K562 (cell line): ENCODE data around the gene AP2M1. TPM values are rescaled to one million over a fixed set of nuclear protein-coding genes. Genes with fewer than 3 reads are reported as not detected.

Source experiments
- ATAC-seq: fragments of 200-7000 bp; cut with Tn5 transposase; 3 replicates; pipeline ENCODE4 v1.9.1; 2020; ENCODE audit warnings: moderate library complexity
- BruUV-seq: library from RNA; stranded (reverse); fragments of 400-500 nt; replicated peaks from 2 replicates; lab custom pipeline; 2021; lab: Mats Ljungman, UMichigan
- CTCF ChIA-PET: fragments of 300-600 bp; formaldehyde crosslinking; extraction: SDS; loops from one replicate; lab custom pipeline; 2021; ENCODE audit warnings: low intra/inter-chr PET ratio; lab: Yijun Ruan, JAX
- POLR2A ChIA-PET: fragments of 300-600, 350-650 bp; sonication (Branson Sonifier 250); formaldehyde crosslinking; extraction: SDS; loops from one replicate; lab custom pipeline; 2021; ENCODE audit warnings: antibody characterized with exemption, inconsistent platforms; lab: Yijun Ruan, JAX
- DNase-seq, 4 experiments: peaks; one replicate each; pipeline versions ENCODE4 v3.0.0 to v3.0.0-alpha.2; 2011 to 2018; ENCODE audit warnings: low spot score in 3 of 4, mixed read lengths in 3 of 4; ENCODE audit errors: extremely low read depth in 1 of 4
- FAIRE-seq: peaks from 2 replicates; lab custom pipeline; 2011; peaks lifted over from hg19 to GRCh38; lab: Jason Lieb, UNC
- H2AFZ ChIP-seq: 2 replicates; pipeline ENCODE4 v1.6.0; 2011; ENCODE audit warnings: low read depth, low read length, control low read depth, inconsistent platforms
- H3K27ac ChIP-seq: fragments of 200-600 bp; 3 replicates; pipeline ENCODE4 v1.8.0; 2011; ENCODE audit warnings: low read depth, mild to moderate bottlenecking, control low read depth, inconsistent platforms, low read length, moderate library complexity, mixed read lengths; ENCODE audit errors: extremely low read depth
- H3K27me3 ChIP-seq, 2 experiments: fragments of 300-600 bp in 1 of 2; 2 replicates in 1 of 2; 3 replicates in 1 of 2; pipeline versions ENCODE4 v1.6.0 to v1.8.0; 2011; ENCODE audit warnings: inconsistent platforms in 2 of 2, low read length in 2 of 2, mild to moderate bottlenecking in 1 of 2, mixed read lengths in 1 of 2, moderate library complexity in 1 of 2; ENCODE audit not compliant: control insufficient read depth in 2 of 2, insufficient read depth in 2 of 2
- H3K36me3 ChIP-seq: fragments of 300-600 bp; 3 replicates; pipeline ENCODE4 v1.8.0; 2011; ENCODE audit warnings: mild to moderate bottlenecking, low read length, inconsistent platforms; ENCODE audit not compliant: control insufficient read depth, insufficient read depth
- H3K4me1 ChIP-seq, 2 experiments: fragments of 200-600 bp in 1 of 2; replicated peaks in 1 of 2; 2 replicates in 1 of 2; 3 replicates in 1 of 2; pipeline versions ENCODE4 v1.5.1 to v1.8.0; 2011; ENCODE audit warnings: inconsistent platforms in 2 of 2, low read length in 2 of 2, mild to moderate bottlenecking in 1 of 2, mixed read lengths in 1 of 2, moderate library complexity in 1 of 2; ENCODE audit not compliant: control insufficient read depth in 2 of 2, insufficient read depth in 2 of 2
- H3K4me2 ChIP-seq: 2 replicates; pipeline ENCODE4 v1.6.1; 2011; ENCODE audit warnings: low read length, control low read depth, inconsistent platforms, mixed read lengths; ENCODE audit not compliant: insufficient read depth
- H3K4me3 ChIP-seq: fragments of 200-600 bp; sonication (generic), shearing (Covaris generic); 2 replicates; pipeline ENCODE4 v1.5.1; 2016; ENCODE audit warnings: control low read depth, inconsistent platforms
- H3K79me2 ChIP-seq: fragments of 200-600 bp; 3 replicates; pipeline ENCODE4 v1.8.0; 2011; ENCODE audit warnings: low read length, inconsistent platforms; ENCODE audit not compliant: control insufficient read depth, insufficient read depth
- H3K9ac ChIP-seq, 2 experiments: 2 replicates each; pipeline versions ENCODE4 v1.6.0 to v1.6.1; 2011; ENCODE audit warnings: low read depth in 2 of 2, low read length in 2 of 2, control low read depth in 1 of 2, inconsistent platforms in 1 of 2, mild to moderate bottlenecking in 1 of 2, mixed read lengths in 1 of 2; ENCODE audit not compliant: insufficient read depth in 1 of 2
- H3K9me1 ChIP-seq: one replicate; pipeline ENCODE4 v1.6.0; 2011; ENCODE audit warnings: inconsistent platforms, mild to moderate bottlenecking, low read length, moderate library complexity; ENCODE audit not compliant: control insufficient read depth, insufficient read depth
- H3K9me3 ChIP-seq: replicated peaks from 2 replicates; pipeline ENCODE4 v1.5.1; 2011; ENCODE audit warnings: low read depth, low read length, inconsistent platforms; ENCODE audit not compliant: control insufficient read depth, insufficient read depth
- H4K20me1 ChIP-seq: replicated peaks from 2 replicates; pipeline ENCODE4 v1.6.1; 2011; ENCODE audit warnings: low read length, inconsistent platforms, mixed read lengths; ENCODE audit not compliant: control insufficient read depth, insufficient read depth
- BRCA1 ChIP-seq, 2 experiments: fragments of 450-650 bp in 1 of 2; sonication (generic) in 1 of 2; formaldehyde crosslinking in 1 of 2; IDR thresholded peaks; 2 replicates each; pipeline versions ENCODE4 v1.5.0 to v1.6.1; 2017 to 2020; ENCODE audit warnings: mild to moderate bottlenecking in 1 of 2, missing genetic modification reagents in 1 of 2
- CCNT2 ChIP-seq: IDR thresholded peaks from 2 replicates; pipeline ENCODE4 v1.6.1; 2011; ENCODE audit warnings: borderline replicate concordance, low read depth, mild to moderate bottlenecking, moderate library complexity, mixed read lengths, low read length; ENCODE audit not compliant: insufficient read length; ENCODE audit errors: extremely low read depth
- ERF ChIP-seq: fragments of 450-650 bp; formaldehyde crosslinking; IDR thresholded peaks from 2 replicates; pipeline ENCODE4 v1.4.0; 2020; ENCODE audit warnings: mild to moderate bottlenecking, mixed read lengths
- NFE2L1 ChIP-seq: fragments of 450-650 bp; IDR thresholded peaks from 2 replicates; pipeline ENCODE4 v1.6.1; 2016; ENCODE audit warnings: missing genetic modification characterization, low read depth, mild to moderate bottlenecking, missing compliant biosample characterization, moderate library complexity, borderline replicate concordance
- PHF20 ChIP-seq: fragments of 450-650 bp; IDR thresholded peaks from 2 replicates; pipeline ENCODE4 v1.6.1; 2018; ENCODE audit not compliant: partially characterized antibody
- PRPF4 ChIP-seq: fragments of 200-400 bp; formaldehyde crosslinking; IDR thresholded peaks from one replicate; pipeline ENCODE4 v1.6.1; 2017; ENCODE audit warnings: low read length, low read depth, mild to moderate bottlenecking; ENCODE audit not compliant: insufficient read depth, poor library complexity, severe bottlenecking
- RB1 ChIP-seq: fragments of 450-650 bp; IDR thresholded peaks from 2 replicates; pipeline ENCODE4 v1.6.1; 2017; ENCODE audit warnings: low read depth, mild to moderate bottlenecking
- SMAD3 ChIP-seq: fragments of 450-650 bp; formaldehyde crosslinking; conservative IDR thresholded peaks from 2 replicates; pipeline ENCODE4 v1.4.0; 2020; ENCODE audit warnings: mild to moderate bottlenecking
- SMARCE1 ChIP-seq: fragments of 450-650 bp; IDR thresholded peaks from 2 replicates; pipeline ENCODE4 v1.7.1; 2016; ENCODE audit warnings: mild to moderate bottlenecking
- ZNF146 ChIP-seq: IDR thresholded peaks from one replicate; pipeline ENCODE4 v1.6.1; 2018; ENCODE audit warnings: missing compliant biosample characterization; ENCODE audit not compliant: unreplicated experiment
- ZNF175 ChIP-seq: fragments of 200-800 bp; sonication (Bioruptor generic); IDR thresholded peaks from 2 replicates; pipeline ENCODE4 v1.6.1; 2016; ENCODE audit warnings: low read depth, mild to moderate bottlenecking, missing genetic modification characterization, missing compliant biosample characterization
- ZNF584 ChIP-seq: fragments of 200-800 bp; sonication (Bioruptor generic); IDR thresholded peaks from 2 replicates; pipeline ENCODE4 v1.6.1; 2016; ENCODE audit warnings: low read depth, mild to moderate bottlenecking, missing genetic modification characterization, missing compliant biosample characterization
- WGBS: fragments of 100-300 bp; shearing (Covaris generic); methylation state at CpG from one replicate; pipeline ENCODE4 v1.1.6; 2016; ENCODE audit warnings: low coverage, mixed read lengths; ENCODE audit not compliant: insufficient coverage; ENCODE audit errors: missing lambda C conversion rate; 5-methylcytosine and 5-hydroxymethylcytosine counted together
- in situ Hi-C: fragments of 300-500 bp; cut with MboI; formaldehyde crosslinking; loops from 4 replicates; pipeline ENCODE4 v1.15.0; 2018; ENCODE audit warnings: inconsistent platforms, mixed read lengths
- intact Hi-C: fragments of 100-400 bp; cut with micrococcal nuclease; formaldehyde crosslinking; loops from 2 replicates; pipeline ENCODE4 v1.14.2; 2022
- polyA plus RNA-seq, 8 experiments: library from polyadenylated mRNA; depleted of rRNA in 4 of 8; stranded (reverse) in 5 of 8; unstranded in 3 of 8; fragments of >200 nt; fragmentation: Nextera tagmentation in 2 of 8; fragmentation: Illumina TruSeq in 1 of 8; extraction: Ambion mirVana in 2 of 8; extraction: Trizol in 1 of 8; gene quantifications; 2 replicates each; pipeline versions ENCODE4 v1.2.1 to v1.2.3, GENCODE V29; 2011 to 2014; ENCODE audit warnings: inconsistent platforms in 1 of 8, missing spikeins in 1 of 8
- total RNA-seq, 7 experiments: library from RNA; depleted of rRNA in 6 of 7; stranded (reverse); fragments of >200 nt in 6 of 7; fragmentation: Illumina TruSeq in 2 of 7; extraction: Trizol in 2 of 7; gene quantifications; 2 replicates each; pipeline versions ENCODE4 v1.2.1 to v1.2.3, GENCODE V29; 2011 to 2021; ENCODE audit warnings: low replicate concordance in 1 of 7
- TF ChIP-seq, protein P1 (sequence below): fragments of 450-650 bp; conservative IDR thresholded peaks from 2 replicates; pipeline ENCODE4 v1.6.1; 2016; ENCODE audit warnings: missing genetic modification characterization, low read depth, mild to moderate bottlenecking, missing compliant biosample characterization, moderate library complexity
- TF ChIP-seq, protein P2 (sequence below): fragments of 200-800 bp; sonication (Bioruptor generic); IDR thresholded peaks from 2 replicates; pipeline ENCODE4 v1.6.1; 2017; ENCODE audit warnings: missing genetic modification characterization, missing compliant biosample characterization

AP2M1 gene
- total and polyA plus RNA-seq, 9 of the 15 experiments (the other 6 are each of a cell fraction or from before 2014, with no cell fraction given): 118 to 505 (median 296) TPM

- TF ChIP-seq ZNF584 (CRISPR knock-in tag): no peak
- TF ChIP-seq, all 486 proteins: peak for 7
These were observed 10.0 kb downstream of the AP2M1 start (continued) for GRCh38 chr3:184184546-184185230.

- H3K4me3 ChIP-seq: peak overlapping the region; percentile 92
- peaks cover 4% of the 10 kb centered on the region for H3K9me1 ChIP-seq
- H4K20me1 ChIP-seq: 0 out of 2 replicates have a peak, but pooled peaks cover 3% of the 10 kb centered on the region
- peaks cover 17 to 32% of the 10 kb centered on the region in 2 experiments for H3K4me1 ChIP-seq
- in situ Hi-C loops: no loop called here
- DNase-seq (peak; percentile 96 to 99 (median 96)), ATAC-seq (peak; percentile 96), FAIRE-seq (peak; percentile 97)
- no peaks in the 10 kb centered on the region for H3K27me3 ChIP-seq
- H3K9me3 ChIP-seq: no peaks in the 10 kb centered on the region
- H3K9ac ChIP-seq: peak overlapping the region; percentile 89 to 94
- ChIA-PET POLR2A (interaction anchor here (0.6 to 3.5 kb wide), 11 partner anchors 9 to 290 kb away, joined by 3 to 20 read pairs (median 4); no protein-coding TSS in a partner anchor), CTCF (no interaction called here)
- intact Hi-C loops: loop anchor here (2.0 kb wide), 1 partner anchor 51 kb away; the partner anchor contains the start of gene EIF2B5
- peak overlapping the region; percentile 96 for H2AFZ ChIP-seq
- peak overlapping the region; percentile 100 for H3K4me2 ChIP-seq
- no TSS peak for BruUV-seq
- peaks cover 83% of the 10 kb centered on the region for H3K36me3 ChIP-seq
- peaks cover 31% of the 10 kb centered on the region for H3K79me2 ChIP-seq
- H3K27ac ChIP-seq: peak overlapping the region; percentile 93
- 2% methylated on average over 39 of the region's 55 CpGs for WGBS
- TF ChIP-seq PHF20: no peak
- TF ChIP-seq NFE2L1 (tag): no peak; the same call in 1 of the 2 replicates
- TF ChIP-seq BRCA1 (IDR thresholded peaks at IDR 0.05): no peak
- TF ChIP-seq BRCA1 (CRISPR knock-in tag; IDR thresholded peaks at IDR 0.05): no peak
- TF ChIP-seq, protein P1, sequence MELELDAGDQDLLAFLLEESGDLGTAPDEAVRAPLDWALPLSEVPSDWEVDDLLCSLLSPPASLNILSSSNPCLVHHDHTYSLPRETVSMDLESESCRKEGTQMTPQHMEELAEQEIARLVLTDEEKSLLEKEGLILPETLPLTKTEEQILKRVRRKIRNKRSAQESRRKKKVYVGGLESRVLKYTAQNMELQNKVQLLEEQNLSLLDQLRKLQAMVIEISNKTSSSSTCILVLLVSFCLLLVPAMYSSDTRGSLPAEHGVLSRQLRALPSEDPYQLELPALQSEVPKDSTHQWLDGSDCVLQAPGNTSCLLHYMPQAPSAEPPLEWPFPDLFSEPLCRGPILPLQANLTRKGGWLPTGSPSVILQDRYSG (tag): peak; percentile 66; the same call in 1 of the 2 replicates
- TF ChIP-seq PRPF4: no peak
- TF ChIP-seq ZNF175 (CRISPR knock-in tag): peak; percentile 88
- peak; percentile 94 for TF ChIP-seq CCNT2
- peak; percentile 47 for TF ChIP-seq RB1
- TF ChIP-seq ERF: peak; percentile 87; the same call in 1 of the 2 replicates
- no peak for TF ChIP-seq ZNF146 (CRISPR knock-in tag)
- TF ChIP-seq SMAD3 (CRISPR knock-in tag): peak; percentile 69; the same call in 1 of the 2 replicates
- peak; percentile 80 for TF ChIP-seq SMARCE1
- TF ChIP-seq, protein P2, sequence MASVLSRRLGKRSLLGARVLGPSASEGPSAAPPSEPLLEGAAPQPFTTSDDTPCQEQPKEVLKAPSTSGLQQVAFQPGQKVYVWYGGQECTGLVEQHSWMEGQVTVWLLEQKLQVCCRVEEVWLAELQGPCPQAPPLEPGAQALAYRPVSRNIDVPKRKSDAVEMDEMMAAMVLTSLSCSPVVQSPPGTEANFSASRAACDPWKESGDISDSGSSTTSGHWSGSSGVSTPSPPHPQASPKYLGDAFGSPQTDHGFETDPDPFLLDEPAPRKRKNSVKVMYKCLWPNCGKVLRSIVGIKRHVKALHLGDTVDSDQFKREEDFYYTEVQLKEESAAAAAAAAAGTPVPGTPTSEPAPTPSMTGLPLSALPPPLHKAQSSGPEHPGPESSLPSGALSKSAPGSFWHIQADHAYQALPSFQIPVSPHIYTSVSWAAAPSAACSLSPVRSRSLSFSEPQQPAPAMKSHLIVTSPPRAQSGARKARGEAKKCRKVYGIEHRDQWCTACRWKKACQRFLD: no peak
These were observed 11.0 kb downstream of the AP2M1 start for GRCh38 chr3:184185461-184186183.
